NOMO-1 (cell line): ENCODE data around the gene CCDC197.

ENCODE experiments used
- DNase-seq, 2 experiments: peaks; one replicate each; lab custom pipeline; 2025; ENCODE audit not compliant: unreplicated experiment in 2 of 2; lab: John Stamatoyannopoulos, UW

The CCDC197 gene

GRCh38 chr14:94054936-94055335 lies 57.8 kb downstream of the CCDC197 start:
- DNase-seq, result no peak

GRCh38 chr14:94056579-94057308 lies 59.6 kb downstream of the CCDC197 start:
- no peak for DNase-seq

GRCh38 chr14:94058128-94058673 lies 61.1 kb downstream of the CCDC197 start:
- no peak for DNase-seq
